Panc1 (cell line): ENCODE results near the gene COL4A3. TPM values are rescaled to one million over a fixed set of nuclear protein-coding genes. Genes with fewer than 3 reads are reported as not detected.

Source experiments
- ATAC-seq: fragments of 200-7000 bp; cut with Tn5 transposase; 2 replicates; pipeline ENCODE4 v1.9.1; 2020; ENCODE audit warnings: mild to moderate bottlenecking, moderate library complexity
- BruUV-seq: library from RNA; stranded (reverse); fragments of 400-500 nt; replicated peaks from 2 replicates; lab custom pipeline; 2021; lab: Mats Ljungman, UMichigan
- CTCF ChIA-PET: fragments of 300-600 bp; sonication (Branson Sonifier 250); formaldehyde crosslinking; loops from one replicate; lab custom pipeline; 2022; ENCODE audit warnings: antibody characterized with exemption; lab: Charles Lee
- POLR2A ChIA-PET: fragments of 300-600 bp; sonication (Branson Sonifier 250); formaldehyde crosslinking; loops from one replicate; lab custom pipeline; 2022; ENCODE audit warnings: antibody characterized with exemption; lab: Charles Lee
- DNase-seq: peaks from one replicate; pipeline ENCODE4 v3.0.0-alpha.2; 2010; ENCODE audit warnings: low read depth, low spot score
- H3K27ac ChIP-seq: 2 replicates; pipeline ENCODE4 v1.5.1; 2011; ENCODE audit warnings: mild to moderate bottlenecking, low read length, inconsistent platforms
- H3K27me3 ChIP-seq: fragments of 200-500 bp; sonication (Bioruptor generic); 2 replicates; pipeline ENCODE4 v1.6.0; 2014; ENCODE audit warnings: low read length, inconsistent platforms; ENCODE audit not compliant: control insufficient read depth, insufficient read depth
- H3K36me3 ChIP-seq: fragments of 200-500 bp; sonication (Bioruptor generic); 2 replicates; pipeline ENCODE4 v1.5.1; 2014; ENCODE audit warnings: inconsistent platforms, mild to moderate bottlenecking, low read length, moderate library complexity; ENCODE audit not compliant: control insufficient read depth, insufficient read depth
- H3K4me1 ChIP-seq: 2 replicates; pipeline ENCODE4 v1.5.1; 2011; ENCODE audit warnings: inconsistent platforms, mild to moderate bottlenecking, low read length, moderate library complexity; ENCODE audit not compliant: control insufficient read depth, insufficient read depth
- H3K4me3 ChIP-seq, 2 experiments: 2 replicates each; pipeline ENCODE4 v1.5.1; 2011 to 2012; ENCODE audit warnings: low read depth in 2 of 2, low read length in 2 of 2, mild to moderate bottlenecking in 2 of 2, inconsistent platforms in 1 of 2, moderate library complexity in 1 of 2
- H3K9me3 ChIP-seq: fragments of 200-500 bp; sonication (Bioruptor generic); 2 replicates; pipeline ENCODE4 v1.5.1; 2014; ENCODE audit warnings: low read depth, mild to moderate bottlenecking, inconsistent platforms, low read length, moderate library complexity; ENCODE audit not compliant: control insufficient read depth, insufficient read depth
- POLR2AphosphoS5 ChIP-seq: IDR thresholded peaks from 2 replicates; pipeline ENCODE4 v1.6.1; 2012; ENCODE audit warnings: mild to moderate bottlenecking, low read depth, low read length, moderate library complexity
- SIN3A ChIP-seq: IDR thresholded peaks from 2 replicates; pipeline ENCODE4 v1.6.1; 2012; ENCODE audit warnings: low read depth, mild to moderate bottlenecking, low read length, moderate library complexity, borderline replicate concordance; ENCODE audit not compliant: insufficient read depth
- TCF7L2 ChIP-seq: IDR thresholded peaks from 2 replicates; pipeline ENCODE4 v1.6.1; 2011; ENCODE audit warnings: mild to moderate bottlenecking, low read depth, low read length, inconsistent platforms
- in situ Hi-C: cut with HindIII; loops from 2 replicates; pipeline ENCODE4 v1.10.0; 2016; ENCODE audit warnings: low sequenced_read_pairs, low pct_unique_long_range_greater_than_20kb
- intact Hi-C: fragments of 100-400 bp; cut with micrococcal nuclease; formaldehyde crosslinking; loops from one replicate; pipeline ENCODE4 v1.10.0; 2022; ENCODE audit not compliant: unreplicated experiment
- total RNA-seq: library from RNA; stranded (reverse); gene quantifications from one replicate; pipeline ENCODE4 v1.2.1, GENCODE V29; 2021; ENCODE audit not compliant: unreplicated experiment
- TF ChIP-seq, protein P1 (sequence below), 2 experiments: IDR thresholded peaks; 2 replicates each; pipeline ENCODE4 v1.6.1; 2011 to 2012; ENCODE audit warnings: low read depth in 2 of 2, control low read depth in 1 of 2, low read length in 1 of 2, mild to moderate bottlenecking in 1 of 2, moderate library complexity in 1 of 2; ENCODE audit not compliant: insufficient read depth in 1 of 2
- TF ChIP-seq, protein P2 (sequence below): fragments of 450-650 bp; IDR thresholded peaks from 2 replicates; pipeline ENCODE4 v1.5.1; 2017; ENCODE audit warnings: mild to moderate bottlenecking

The COL4A3 gene
- total RNA-seq, 1 experiment from 2014 or later: 0.18 TPM

DNA sequence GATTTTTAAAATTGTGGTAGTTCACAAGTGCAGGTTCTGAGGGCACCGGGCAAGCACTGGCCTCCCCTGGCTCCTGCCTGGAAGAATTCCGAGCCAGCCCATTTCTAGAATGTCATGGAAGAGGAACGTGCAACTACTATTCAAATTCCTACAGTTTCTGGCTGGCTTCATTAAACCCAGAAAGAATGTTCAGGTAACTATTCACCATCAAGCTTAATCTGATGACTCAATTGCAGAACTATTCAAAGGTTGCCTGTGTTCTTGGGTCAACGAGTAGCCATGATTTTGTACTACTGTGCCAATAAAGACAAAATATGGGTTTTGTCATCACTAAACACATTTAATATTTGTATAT lies 146.3 kb downstream of the COL4A3 start:
- Histone ChIP-seq H3K36me3 (no peaks in the 10 kb centered on the region), H3K9me3 (no peaks in the 10 kb centered on the region), H3K4me3 (no peak overlapping the region), H3K4me1 (no peaks in the 10 kb centered on the region), H3K27me3 (no peaks in the 10 kb centered on the region), H3K27ac (no peak overlapping the region)
- TF ChIP-seq, protein P1, sequence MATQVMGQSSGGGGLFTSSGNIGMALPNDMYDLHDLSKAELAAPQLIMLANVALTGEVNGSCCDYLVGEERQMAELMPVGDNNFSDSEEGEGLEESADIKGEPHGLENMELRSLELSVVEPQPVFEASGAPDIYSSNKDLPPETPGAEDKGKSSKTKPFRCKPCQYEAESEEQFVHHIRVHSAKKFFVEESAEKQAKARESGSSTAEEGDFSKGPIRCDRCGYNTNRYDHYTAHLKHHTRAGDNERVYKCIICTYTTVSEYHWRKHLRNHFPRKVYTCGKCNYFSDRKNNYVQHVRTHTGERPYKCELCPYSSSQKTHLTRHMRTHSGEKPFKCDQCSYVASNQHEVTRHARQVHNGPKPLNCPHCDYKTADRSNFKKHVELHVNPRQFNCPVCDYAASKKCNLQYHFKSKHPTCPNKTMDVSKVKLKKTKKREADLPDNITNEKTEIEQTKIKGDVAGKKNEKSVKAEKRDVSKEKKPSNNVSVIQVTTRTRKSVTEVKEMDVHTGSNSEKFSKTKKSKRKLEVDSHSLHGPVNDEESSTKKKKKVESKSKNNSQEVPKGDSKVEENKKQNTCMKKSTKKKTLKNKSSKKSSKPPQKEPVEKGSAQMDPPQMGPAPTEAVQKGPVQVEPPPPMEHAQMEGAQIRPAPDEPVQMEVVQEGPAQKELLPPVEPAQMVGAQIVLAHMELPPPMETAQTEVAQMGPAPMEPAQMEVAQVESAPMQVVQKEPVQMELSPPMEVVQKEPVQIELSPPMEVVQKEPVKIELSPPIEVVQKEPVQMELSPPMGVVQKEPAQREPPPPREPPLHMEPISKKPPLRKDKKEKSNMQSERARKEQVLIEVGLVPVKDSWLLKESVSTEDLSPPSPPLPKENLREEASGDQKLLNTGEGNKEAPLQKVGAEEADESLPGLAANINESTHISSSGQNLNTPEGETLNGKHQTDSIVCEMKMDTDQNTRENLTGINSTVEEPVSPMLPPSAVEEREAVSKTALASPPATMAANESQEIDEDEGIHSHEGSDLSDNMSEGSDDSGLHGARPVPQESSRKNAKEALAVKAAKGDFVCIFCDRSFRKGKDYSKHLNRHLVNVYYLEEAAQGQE (IDR thresholded peaks at IDR 0.05; ENCODE audit: insufficient read depth in 1 of 2, low read depth in 2 of 2, low read length in 1 of 2): no peak
- TF ChIP-seq SIN3A (no peak), TCF7L2 (no peak), POLR2AphosphoS5 (no peak)
- TF ChIP-seq, protein P2, sequence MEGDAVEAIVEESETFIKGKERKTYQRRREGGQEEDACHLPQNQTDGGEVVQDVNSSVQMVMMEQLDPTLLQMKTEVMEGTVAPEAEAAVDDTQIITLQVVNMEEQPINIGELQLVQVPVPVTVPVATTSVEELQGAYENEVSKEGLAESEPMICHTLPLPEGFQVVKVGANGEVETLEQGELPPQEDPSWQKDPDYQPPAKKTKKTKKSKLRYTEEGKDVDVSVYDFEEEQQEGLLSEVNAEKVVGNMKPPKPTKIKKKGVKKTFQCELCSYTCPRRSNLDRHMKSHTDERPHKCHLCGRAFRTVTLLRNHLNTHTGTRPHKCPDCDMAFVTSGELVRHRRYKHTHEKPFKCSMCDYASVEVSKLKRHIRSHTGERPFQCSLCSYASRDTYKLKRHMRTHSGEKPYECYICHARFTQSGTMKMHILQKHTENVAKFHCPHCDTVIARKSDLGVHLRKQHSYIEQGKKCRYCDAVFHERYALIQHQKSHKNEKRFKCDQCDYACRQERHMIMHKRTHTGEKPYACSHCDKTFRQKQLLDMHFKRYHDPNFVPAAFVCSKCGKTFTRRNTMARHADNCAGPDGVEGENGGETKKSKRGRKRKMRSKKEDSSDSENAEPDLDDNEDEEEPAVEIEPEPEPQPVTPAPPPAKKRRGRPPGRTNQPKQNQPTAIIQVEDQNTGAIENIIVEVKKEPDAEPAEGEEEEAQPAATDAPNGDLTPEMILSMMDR: no peak
- no peak for ATAC-seq
- DNase-seq: no peak
- BruUV-seq: no TSS peak
- in situ Hi-C loops: no loop called here
- CTCF ChIA-PET: no interaction called here
- POLR2A ChIA-PET: no interaction called here
- intact Hi-C loops: no loop called here

- ChIA-PET CTCF (no interaction called here), POLR2A (no interaction called here)
- no peak for DNase-seq
- no peak overlapping the region for H3K4me3 ChIP-seq
- no peaks in the 10 kb centered on the region for H3K4me1 ChIP-seq
- in situ Hi-C loops (no loop called here), intact Hi-C loops (no loop called here)
- no peak overlapping the region for H3K27ac ChIP-seq
- no peak for ATAC-seq
- no peak for TF ChIP-seq SIN3A
- TF ChIP-seq, protein P2: no peak
- TF ChIP-seq TCF7L2: no peak
- TF ChIP-seq, protein P1 (IDR thresholded peaks at IDR 0.05; ENCODE audit: insufficient read depth in 1 of 2, low read depth in 2 of 2, low read length in 1 of 2): no peak
- TF ChIP-seq POLR2AphosphoS5: no peak
- H3K27me3 ChIP-seq: no peaks in the 10 kb centered on the region
- no peaks in the 10 kb centered on the region for H3K9me3 ChIP-seq
- no peaks in the 10 kb centered on the region for H3K36me3 ChIP-seq
- BruUV-seq: no TSS peak
Measured at GRCh38 chr2:227311861-227312506, 147.6 kb downstream of the COL4A3 start.
